Cerebellar nuclear complex (tissue), 1 donor: ENCODE measurements around the gene LCN2.
"Not testable (repeated sequence)": the region's sequence is repeated elsewhere in the genome, so short reads cannot be mapped to it uniquely, and the experiment has no call there.

Experiments
- DNase-seq, 2 experiments: peaks; one replicate each; lab custom pipeline; 2025; lab: John Stamatoyannopoulos, UW

LCN2 gene

DNA sequence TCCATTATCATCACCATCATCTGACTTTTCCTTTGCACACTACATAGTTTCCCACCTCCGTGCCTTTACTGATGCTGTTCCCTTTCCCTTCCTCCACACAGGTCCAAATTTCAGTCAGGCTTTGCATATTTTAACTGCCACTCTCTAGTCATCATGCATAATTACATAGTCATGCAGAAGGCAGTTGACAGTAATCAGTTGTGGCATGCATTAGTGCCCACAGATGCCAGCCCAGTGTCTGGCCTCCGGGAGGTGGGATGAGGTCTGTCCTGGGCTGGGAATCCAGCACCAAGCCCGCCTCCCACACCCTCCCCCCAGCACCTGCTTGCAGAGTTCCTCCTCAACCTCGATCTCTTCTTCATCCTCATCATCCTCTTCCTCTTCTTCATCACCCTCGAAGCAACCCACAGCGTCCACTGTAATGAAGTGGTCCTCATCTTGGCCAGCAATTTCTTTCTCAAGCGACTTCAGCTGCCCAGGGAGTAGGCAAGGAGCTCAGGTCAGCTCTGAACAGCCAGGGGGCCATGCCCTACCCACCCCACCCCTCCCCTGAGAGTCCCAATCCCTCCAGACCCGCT, 19.6 kb downstream of the LCN2 start:
- peak in 1 of 2 experiments; percentile 18 for DNase-seq

DNA sequence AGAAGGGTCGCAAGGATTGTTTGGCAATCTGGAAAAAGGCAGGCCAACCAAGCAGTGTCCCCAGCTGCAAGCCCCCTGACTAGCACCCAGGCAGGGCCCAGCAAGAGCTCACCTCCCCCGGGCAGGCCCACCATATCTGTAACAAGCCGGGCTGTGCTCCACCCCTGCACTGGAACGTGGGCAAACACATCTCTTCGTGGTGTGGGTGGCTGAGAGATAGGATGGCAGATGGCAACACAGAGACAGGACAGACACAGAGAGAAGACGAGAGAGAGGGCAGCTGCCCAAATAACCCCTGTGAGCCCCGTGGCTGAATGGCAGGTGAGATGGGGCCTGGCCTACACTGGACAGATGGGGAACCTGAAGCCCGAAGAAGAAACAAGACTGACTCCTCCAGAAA, 20.2 kb downstream of the LCN2 start:
- DNase-seq, result no peak

DNA sequence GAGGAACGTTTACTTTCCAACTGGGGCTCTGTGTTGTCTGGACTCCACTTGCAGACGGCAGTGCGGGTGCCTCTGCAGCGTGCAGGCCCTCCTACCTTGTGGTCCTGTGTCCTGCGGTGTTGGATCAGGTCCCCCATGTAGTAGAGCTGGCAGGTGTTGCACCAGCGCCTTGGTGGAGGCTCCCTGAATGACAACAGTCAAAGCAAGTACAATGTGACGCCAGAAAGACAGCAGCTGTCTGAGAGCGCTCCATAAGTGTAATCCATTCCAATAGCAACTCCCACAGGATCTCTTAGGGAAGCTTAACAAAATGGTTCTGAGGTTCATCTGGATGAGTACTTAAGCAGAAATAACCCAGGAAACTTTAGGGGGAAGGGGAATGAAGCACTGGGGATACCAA, 20.7 kb downstream of the LCN2 start:
- no peak for DNase-seq

DNA sequence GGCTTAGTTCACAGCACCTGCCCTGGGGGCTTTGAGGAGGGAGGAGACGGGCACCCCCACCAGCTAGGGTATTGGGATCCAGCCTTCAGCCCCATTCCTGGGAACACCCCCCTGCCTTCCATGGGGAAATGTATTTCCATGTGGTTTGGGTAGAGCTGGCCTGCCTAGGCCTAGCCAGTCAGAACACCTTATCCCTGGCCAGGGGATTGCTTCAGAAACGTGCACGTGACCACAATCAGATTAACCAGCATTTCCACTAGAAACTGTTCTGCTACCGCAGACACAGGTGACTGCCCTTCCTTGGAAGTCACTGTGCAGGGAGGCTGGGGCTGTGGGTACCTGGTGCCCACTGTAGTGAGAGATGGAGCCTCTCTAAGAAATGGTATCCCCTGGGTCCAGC, 24.8 kb downstream of the LCN2 start:
- DNase-seq, result no peak

DNA sequence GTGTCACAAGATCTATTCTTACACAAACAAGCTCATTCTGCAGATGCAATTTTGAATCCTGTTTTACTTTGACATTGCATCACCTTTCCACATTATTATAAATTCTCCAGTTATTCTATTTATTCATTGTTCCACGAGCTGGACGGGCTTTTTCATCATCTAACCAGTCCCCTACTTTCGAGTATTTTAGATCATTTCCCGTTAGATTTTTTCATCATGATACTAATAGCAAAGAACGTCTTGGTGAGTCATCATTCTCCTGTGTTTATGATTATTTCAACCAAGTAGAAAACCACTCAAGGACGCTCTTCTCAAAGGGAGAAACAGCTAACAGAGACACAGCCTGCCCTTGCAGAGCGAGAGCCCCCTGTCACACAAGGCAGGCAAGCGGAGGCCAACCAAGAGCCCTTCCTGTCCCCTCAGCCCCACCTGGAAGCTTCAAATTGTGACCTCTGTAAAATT, 25.9 kb downstream of the LCN2 start:
- no peak for DNase-seq

GRCh38 chr9:128175726-128176125, 26.5 kb downstream of the LCN2 start:
- no peak for DNase-seq

DNA sequence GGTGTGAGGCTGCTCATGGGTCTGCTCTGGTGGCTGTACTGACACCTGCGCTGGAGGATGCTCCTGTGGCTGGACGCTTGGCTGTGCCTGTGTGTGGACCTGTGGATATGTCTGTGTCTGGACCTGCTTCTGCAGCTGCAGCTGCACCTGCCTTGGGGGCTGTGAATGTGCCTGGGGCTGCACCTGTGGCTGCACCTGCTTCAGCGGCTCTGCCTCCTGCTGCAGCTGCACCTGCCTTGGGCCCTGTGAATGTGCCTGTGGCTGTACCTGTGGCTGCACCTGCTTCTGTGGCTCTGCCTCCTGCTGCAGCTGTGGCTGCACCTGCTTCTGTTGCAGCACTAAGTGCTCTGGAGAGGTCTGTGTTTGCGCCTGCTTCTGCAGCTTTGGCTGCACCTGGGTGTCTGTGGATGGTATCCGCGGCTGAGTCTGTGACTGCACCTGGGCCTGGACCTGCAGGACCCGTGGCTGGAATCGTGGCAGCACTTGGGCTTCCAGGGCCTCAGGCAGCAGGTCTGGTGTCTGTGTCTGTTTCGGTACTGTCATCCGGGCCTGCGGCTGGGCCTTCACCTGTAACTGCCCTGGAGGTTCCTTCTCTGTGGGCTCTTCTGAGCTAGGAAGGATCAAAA, 29.7 kb downstream of the LCN2 start:
- no peak for DNase-seq

GRCh38 chr9:128180001-128180400, 30.7 kb downstream of the LCN2 start:
- DNase-seq, result no peak

DNA sequence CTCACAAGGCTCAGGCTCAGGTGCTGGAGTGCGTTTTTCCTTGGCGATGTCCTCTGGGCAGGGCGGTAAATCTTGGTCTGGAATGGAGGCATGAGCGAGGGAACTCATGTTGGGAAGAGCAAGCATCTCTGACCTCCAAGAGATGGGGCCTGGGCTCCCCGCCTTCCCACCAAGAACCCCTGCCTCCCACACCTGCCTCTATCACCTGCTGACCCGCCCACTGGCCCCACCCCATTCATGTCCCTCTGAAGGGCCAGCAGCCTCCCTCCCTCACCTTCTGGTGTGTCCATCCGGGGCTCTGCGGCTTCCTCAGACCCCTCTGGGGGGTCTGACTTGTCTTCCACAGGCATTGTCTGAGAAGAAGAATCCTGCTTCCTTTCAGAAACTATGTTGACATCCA, 31.2 kb downstream of the LCN2 start:
- DNase-seq, result no peak

DNA sequence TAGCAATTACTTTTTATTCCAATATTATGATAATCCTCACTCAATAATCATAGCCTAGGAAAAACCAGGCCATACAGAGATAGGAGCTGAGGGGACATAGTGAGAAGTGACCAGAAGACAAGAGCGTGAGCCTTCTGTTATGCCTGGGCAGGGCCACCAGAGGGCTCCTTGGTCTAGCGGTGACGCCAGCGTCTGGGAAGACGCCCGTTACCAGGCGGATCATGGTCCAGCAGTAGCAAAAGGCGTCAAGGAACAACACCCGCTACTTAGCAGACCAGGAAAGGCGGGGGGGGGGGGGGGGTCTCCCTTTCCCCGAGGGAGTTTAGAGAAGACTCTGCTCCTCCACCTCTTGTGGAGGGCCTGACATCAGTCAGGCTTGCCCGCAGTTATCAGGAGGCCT, 32.2 kb downstream of the LCN2 start:
- DNase-seq, result not testable (repeated sequence)

GRCh38 chr9:128182893-128183588, 33.8 kb downstream of the LCN2 start:
- DNase-seq, result no peak

- no peak for DNase-seq
Observed at GRCh38 chr9:128185979-128186965, 37.0 kb downstream of the LCN2 start.

DNA sequence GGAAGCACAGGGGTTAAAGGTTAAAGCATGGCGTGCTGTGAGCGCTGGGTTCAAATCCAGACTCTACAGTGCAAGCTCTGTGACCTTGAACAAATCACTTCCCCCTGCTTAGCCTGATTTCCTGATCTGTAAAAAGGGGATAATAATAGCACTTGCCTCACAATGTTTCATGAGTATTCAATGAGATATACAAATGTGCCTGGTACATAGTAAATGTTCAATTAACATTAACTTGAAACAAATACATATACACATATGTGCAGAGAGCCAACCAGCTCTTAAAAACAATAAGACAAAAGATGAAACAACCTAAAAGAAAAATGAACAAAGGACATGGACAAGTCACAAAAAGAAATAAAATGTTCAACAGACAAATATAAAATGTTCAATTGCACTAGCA, 38.1 kb downstream of the LCN2 start:
- DNase-seq, result no peak

- no peak for DNase-seq
Observed at GRCh38 chr9:128188209-128188608, 39.0 kb downstream of the LCN2 start.

GRCh38 chr9:128190013-128190412, 40.8 kb downstream of the LCN2 start:
- DNase-seq, result no peak

DNA sequence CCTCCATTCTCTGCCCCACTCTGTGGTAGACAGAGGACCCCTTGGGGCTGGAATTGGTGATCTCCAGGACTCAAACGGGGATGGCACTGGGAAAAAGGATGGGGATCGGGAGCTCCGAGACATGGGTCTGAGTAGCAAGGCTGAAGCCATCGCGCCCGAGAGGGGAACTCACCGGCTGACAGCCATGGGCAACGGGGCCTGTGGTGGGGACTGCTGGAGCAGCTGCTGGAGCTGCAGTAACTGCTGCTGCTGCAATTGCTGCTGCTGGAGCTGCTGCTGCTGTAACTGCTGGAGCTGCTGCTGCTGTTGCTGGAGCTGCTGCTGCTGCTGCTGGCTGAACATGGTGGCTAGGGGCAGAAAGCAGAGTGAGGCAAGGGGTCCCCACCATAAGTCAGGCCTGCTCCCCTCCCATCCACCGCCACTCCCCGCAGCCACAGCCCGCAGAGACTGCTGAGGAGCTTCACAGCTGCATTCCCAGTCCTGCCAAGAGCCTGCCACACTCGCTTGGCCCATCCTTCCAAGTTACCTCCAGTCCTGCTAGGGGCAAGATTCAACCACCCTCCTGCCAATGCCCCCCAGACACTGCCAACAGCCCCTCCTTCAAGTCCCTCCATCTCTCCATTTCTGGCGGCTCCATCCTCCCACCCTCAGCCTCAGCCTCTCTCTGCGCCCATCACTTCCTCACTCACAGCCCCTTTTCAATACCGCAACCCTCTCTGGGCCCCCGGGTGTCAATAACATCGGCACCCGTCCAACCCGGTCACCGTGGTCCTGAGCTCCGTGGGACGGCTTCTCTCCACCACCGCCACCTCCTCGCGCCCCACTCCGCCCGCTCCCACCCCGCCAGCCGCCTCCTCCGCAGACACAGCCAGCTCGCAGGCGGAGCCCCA, 41.5 kb downstream of the LCN2 start:
- DNase-seq, result no peak

- no peak for DNase-seq
Observed at GRCh38 chr9:128191406-128192046, 42.3 kb downstream of the LCN2 start, which contains the start of gene CIZ1. CIZ1 (minus strand) TSS chr9:128191572; CDS start chr9:128190857, 715 bp downstream.

GRCh38 chr9:128192601-128193371, 43.5 kb downstream of the LCN2 start:
- DNase-seq, result peak in 1 of 2 experiments; percentile 57

DNA sequence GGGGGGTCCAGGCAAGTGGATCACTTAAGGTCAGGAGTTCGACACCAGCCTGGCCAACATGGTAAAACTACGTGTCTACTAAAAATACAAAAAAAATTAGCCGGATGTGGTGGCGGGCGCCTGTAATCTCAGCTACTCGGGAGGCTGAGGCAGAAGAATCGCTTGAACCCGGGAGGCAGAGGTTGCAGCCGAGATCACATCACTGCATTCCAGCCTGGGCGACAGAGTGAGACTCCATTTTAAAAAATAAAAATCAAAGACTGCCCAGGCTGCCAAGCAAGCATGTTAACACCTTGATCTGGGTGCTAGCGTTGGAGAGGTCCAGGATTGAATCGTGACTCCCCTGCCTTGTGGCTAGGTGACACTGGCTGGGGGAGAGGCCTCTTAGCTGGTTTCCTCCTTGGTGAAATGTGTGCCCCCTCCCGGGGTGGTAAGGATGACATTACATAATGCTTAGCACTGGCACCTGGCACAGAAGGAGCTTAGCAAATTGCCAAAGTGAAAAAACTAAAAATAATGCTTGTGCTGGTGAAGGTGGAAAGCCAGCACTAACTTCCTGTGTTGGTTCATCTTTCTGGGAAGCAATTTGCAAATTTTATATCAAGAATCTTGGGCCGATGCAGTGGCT, 44.3 kb downstream of the LCN2 start:
- DNase-seq, result no peak
